ENCODE measurements around the gene SKIC8. TPM values are rescaled to one million over a fixed set of nuclear protein-coding genes. Genes with fewer than 3 reads are reported as not detected.

The SKIC8 gene
- total RNA-seq, 1 donor from 2014 or later = 62.5 TPM

DNA sequence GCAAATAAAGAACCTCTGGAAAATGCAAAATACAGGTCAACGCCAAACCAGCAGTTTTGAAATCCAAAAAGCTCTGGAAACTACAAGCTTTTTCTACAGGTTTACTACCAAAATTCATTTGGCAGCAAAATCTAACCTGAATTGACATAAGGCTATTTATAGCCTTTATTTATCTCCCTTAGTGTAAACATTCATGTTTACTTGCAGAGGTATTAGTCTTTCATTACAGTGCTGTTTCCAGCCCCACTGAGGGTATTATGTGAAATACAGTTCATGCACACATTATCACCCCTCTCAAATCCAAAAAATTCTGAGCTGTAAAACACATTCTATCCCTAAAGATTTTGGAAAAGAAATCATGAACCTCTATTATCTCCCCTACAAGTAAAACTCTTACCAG is 7.2 kb downstream of the SKIC8 start:
- no peak for DNase-seq (ENCODE audit: low read depth in 2 of 2)

DNA sequence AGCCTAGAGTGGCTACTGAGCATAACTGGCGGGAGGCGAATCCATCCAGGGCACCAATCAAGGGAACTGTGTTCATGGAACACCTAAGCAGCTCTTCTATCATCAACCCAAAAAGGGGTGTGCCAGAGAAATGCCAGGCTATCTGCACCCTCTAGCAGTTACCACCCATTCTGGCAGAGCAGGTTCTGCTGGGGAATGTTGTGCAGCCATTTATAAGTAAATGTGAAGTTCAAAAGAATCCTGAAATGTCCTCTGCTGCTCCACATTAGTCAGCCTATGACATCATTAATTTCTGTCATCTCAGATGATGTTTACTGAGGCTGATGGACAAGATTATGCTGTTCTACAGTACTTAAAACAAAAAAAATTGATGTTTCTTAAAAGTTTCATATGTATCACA is 7.7 kb downstream of the SKIC8 start:
- no peak for DNase-seq (ENCODE audit: low read depth in 2 of 2)

DNA sequence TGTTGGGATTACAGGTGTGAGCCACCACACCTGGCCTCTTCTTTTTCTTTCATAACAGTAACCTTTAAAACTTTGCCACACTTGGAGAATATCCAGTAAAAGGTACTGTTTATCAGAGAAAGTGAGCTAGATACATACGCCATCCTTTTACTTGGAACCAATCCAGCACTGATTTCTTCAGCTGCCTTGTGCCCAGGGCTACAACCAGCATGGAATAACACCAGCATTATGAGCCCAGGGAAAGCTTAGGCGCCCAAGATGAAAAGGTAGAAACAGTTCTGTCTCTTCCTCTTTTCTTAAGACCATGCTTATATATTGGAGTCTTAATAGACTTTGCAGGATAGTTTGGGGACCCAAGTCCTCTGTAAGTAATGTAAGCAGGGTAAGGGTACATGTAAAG is 8.4 kb downstream of the SKIC8 start:
- no peak for DNase-seq (ENCODE audit: low read depth in 2 of 2)

DNA sequence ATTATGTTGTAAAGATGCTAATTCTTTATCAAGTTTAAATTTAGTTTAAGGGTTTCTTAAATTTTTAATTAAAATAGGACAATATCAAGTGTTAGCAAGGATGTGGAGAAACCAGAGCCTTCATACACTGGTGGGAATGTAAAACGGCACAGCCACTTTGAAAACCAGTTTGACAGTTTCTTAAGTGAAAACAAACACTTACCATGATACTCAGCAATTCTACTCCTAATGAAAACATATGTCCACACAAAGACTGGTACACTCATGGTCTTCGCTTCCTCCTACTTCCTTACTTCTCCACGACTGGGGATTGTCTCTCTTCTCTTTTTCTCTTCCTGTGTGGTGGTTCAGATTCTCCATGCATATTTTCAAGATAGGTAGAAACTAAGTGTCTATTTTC is 9.2 kb downstream of the SKIC8 start:
- no peak for DNase-seq (ENCODE audit: low read depth in 2 of 2)

DNA sequence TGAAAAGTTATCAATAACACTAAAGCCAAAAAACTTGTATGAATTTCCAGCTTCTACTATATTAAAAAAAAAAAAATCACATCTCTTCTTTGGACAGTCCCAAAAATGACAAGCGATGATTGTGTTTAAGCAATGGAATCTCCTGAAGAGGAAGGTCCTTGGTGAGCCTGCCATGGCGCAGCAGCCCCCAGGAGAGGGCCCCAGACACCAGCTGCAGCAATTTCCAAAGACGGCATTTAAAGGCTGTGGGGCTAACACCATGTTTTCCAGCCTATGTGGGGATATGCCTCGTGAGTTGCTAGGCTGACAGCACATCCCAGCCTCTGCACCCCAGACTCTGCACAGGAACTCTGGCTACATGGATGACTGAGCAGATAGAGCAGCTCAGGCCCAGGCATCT is 14.7 kb downstream of the SKIC8 start:
- DNase-seq (ENCODE audit: low read depth in 2 of 2) = no peak

DNA sequence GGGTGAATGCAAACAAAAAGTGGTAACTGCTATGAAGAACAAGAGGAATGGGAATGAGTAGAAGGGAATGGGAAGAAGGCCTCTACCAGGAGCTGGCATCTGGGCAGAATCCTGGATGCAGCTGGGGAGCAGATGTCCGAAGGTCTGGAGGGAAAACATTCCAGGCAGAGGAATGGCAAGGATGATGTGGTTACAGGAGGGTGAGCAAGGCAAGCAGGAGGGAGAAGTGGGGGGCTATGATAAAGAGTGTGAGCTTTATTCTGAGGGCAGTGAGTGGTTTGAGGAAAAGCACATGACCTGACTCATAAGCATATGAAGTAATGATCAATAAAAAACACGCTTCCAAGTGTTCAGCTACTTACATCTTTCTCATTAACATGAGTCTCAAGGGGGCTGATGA is 17.1 kb downstream of the SKIC8 start:
- no peak for DNase-seq (ENCODE audit: low read depth in 2 of 2)

DNA sequence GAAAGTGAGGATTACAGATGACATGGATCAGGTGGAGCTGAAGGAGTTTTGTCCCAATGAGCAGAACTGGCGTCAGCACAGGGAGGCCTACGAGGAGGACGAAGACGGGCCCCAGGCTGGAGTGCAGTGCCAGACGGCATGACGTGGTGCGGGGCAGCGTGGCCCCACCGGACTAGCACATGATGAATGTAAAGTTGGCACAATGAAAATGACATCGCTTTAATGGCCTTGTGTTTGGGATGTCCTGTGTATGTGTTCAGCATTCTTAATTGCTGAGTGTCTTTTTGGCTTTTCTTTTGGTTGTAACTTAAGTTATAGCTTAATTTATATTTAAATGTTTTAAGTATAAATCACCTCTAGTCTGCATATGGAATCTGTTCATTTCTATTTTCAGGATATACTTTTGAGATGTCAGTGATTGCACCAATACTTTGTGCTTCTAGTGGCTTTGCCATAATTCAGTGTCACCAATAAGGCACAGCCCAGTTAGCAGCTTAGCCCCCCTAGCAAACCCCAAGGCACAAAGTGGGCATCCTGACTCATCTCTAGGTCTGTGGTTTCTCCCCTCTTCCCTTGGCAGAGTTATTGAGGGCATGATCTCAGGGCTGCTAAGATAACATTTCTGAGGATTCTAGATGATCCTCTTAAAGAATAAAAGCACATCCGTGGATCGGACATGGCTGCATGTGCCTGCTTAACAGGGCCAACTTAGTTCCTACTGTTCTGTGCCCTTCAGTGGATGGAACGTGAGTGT is 18.9 kb downstream of the SKIC8 start:
- no peak for DNase-seq (ENCODE audit: low read depth in 2 of 2)

DNA sequence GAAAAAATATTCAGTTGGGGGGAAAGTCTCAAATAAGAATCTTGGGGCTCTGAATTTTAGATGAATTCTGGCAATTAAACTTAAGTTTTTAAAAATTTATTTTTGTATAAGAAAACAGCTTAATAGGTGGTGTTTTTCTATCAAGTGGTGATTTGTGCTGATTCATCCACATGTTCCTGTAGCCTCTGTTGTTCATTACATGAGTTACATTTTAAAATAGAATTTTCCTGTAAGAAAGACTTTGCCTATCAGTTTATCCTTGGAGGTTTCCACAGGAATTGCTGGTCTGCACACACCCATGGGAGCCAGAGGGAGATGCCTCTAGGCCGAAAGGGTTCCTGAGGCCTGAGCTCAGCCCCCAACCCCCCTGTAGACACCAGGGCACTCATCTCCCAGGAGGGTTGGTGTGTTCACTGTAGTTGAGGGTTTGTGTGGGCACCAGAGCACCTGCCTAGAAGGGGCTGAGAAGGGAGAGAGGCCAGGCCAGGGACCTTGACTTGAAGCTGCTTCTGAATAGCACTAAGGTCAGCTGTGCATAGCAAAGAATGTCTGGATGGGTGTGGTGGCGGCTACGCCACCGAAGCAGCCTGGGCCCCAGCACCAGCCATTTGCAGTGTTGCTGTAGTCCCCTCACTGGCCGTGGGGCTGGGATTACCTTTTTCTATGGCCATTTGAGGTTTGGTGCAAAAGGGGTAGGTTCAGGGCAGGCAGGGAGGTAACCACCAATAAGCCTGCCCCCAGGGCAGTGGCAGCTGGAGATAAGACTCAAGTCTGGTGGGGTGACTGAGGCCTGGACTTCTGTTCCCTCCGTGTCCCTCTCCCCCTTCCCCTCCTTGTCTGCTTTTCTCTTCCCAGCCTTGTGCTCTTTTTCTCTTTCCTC is 23.1 kb downstream of the SKIC8 start:
- no peak for DNase-seq (ENCODE audit: low read depth in 2 of 2)

DNA sequence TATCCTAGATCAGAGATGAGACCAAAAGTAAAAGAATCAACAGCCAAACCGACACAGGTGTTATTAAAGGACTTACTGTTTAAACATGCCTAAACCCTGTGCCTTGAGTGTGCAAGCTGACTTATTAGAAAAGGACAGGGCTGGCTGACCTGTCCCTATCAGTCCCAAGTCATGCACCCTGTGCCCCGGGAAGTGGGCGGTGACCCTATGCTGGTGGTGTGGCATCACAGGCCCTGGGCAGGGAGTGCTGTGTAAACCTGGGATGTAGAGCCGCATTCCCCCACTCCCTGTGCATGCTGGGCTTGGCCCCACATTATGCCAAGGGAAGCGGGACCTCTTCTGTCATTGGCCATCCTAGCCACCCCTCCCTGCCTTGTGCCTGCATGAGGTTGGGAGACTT is 24.4 kb downstream of the SKIC8 start:
- no peak for DNase-seq (ENCODE audit: low read depth in 2 of 2)

DNA sequence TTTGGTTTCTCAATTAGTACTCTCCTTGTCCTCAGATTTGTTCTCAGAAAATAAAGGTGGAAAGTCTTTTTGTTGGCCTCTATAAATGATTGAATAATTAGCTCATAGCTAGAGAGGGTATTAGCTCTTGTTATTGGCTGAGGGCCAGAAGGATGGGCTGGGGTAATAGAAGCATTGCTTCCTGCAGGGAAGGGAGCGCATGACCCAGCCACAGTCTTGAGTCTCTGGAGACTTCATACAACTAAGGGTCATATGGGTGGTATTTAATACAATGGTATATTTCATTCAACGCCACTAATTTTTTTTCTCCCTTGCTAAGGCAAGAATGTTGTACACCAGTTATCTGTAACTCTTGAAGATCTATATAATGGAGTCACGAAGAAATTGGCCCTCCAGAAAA is 26.6 kb downstream of the SKIC8 start:
- DNase-seq (ENCODE audit: low read depth in 2 of 2) = no peak

DNA sequence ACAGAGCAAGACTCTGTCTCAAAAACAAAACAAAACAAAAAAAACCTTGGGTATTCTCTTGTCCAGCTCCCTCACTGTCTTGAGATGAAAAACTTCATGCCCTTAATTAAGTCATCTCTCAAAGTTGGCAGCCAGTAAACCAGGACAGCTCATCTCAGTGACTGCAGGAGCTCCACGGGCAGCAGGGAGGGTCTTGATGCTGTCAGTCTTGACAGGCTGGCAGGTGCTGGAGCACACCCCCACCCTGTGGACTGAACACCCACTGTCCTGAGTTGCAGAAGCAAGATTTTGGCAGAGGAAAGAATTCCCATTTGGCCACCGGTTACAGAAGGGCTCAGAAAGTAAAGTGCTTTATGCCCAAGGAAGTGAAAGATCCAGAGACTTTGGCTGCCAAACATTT is 27.1 kb downstream of the SKIC8 start:
- DNase-seq (ENCODE audit: low read depth in 2 of 2) = no peak

DNA sequence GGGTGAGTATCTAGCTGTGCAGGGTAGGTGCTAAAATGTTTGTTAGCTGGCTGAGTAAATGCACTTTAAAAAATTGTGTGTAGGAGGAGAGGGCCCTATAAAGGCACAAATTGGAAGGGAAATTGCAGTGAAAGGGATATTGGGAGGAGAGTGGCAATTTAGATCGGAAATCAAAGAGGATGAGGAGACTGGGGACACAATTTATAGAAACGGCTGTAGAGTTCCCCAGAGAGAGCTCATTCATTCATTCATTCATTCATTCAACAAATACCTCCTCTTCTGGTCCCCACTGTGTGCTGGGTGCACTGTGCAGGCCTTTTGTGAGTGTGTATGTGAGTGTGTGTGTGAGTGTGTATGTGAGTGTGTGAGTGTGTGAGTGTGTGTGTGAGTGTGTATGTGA is 32.6 kb downstream of the SKIC8 start:
- no peak for DNase-seq (ENCODE audit: low read depth in 2 of 2)

DNA sequence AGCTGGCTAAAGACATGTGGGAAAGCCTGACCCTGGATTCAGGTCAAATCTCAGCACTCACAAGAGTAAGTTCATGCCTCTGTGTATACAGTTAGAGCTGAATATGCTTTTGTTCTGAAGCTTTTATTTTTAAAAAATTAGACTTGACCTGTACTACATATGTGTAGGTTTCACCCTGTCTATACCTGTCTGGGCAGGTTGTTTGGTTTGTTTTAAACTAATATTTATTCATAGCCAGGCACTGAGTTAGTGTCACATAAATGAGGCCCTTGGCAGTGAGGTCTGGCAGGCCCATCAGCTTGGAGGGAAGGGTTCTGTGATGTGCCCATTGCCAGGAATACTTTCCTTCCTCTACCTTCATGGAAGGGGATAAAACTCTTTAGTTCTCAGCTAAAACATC is 33.2 kb downstream of the SKIC8 start:
- DNase-seq (ENCODE audit: low read depth in 2 of 2) = no peak

DNA sequence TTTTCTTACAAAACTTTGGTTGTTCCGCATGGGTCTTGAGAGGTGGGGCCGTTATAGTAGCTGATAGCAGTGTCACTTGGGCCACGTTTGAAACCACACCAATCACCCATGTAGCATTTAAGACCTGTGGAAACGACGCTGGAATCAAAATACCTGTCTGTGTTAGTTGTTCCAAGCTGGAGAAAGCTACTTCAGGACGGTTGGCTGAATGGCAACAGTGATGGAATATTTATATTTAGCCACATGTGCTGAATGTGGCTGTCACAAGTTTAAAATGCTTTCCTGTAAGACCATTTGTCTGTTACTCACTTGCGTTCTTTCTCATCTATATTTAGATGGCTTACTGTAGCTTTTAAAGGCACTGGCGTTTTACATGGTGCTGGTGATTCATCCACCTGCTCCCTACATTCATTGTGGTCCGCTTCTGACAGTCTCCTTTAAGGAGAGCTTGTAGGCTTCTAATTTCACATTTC is 33.6 kb downstream of the SKIC8 start:
- DNase-seq (ENCODE audit: low read depth in 2 of 2) = peak; percentile 32 to 65

DNA sequence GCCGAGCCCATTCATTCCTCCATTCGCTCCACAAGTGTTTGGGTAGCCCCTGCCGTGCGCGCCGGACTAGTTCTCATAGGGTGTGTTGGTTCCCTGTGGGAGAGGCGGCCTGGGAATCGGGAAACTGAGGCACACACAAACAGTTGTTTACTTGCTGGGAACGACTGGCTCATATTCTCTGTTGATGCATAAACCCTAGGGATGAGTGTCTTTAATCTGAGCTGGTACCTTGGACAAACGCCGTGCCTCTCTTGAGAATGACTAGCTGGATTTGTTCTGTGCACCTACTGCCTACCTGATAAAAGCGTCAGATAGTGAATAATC is 34.3 kb downstream of the SKIC8 start:
- DNase-seq (ENCODE audit: low read depth in 2 of 2) = no peak

DNA sequence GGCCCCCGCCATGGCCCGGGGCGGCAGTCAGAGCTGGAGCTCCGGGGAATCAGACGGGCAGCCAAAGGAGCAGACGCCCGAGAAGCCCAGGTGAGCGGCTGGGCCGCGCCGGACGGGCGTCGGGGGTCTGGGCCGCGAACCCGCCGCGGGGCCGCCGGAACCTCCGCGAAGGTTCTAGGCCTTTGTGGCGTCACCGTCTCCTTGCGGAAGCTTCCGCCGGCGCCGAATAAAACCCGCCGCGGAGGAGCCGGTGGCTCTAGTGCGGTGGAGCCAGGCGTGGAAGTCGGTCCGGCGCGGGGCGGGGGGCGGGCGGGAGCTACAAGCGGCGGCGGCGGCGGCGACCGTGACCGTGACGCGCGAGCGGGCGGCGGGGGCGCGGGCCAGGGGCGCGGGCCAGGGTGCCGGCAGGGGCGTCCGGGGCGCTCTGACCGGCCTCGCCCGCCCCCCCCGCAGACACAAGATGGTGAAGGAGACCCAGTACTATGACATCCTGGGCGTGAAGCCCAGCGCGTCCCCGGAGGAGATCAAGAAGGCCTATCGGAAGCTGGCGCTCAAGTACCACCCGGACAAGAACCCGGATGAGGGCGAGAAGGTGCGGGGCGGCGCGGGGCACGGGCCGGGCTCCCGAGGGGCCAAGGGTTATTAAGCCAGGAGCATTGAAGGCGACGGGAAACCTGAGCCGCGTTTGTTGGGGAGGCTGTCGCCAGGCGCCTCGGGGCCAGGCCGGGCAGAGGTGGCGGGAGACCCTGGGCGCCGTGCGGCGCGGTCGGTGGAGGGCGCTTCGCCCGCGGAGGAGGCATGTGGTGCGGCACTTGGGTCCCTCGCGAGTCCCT is 34.9 kb downstream of the SKIC8 start, which contains the start of gene DNAJA4:
Gene DNAJA4, plus strand, starts transcription at position 259 of the 833 bp plus-strand sequence. Its CDS starts 202 bp downstream, at position 461.
- DNase-seq (ENCODE audit: low read depth in 2 of 2) = peak; percentile 55 to 58

DNA sequence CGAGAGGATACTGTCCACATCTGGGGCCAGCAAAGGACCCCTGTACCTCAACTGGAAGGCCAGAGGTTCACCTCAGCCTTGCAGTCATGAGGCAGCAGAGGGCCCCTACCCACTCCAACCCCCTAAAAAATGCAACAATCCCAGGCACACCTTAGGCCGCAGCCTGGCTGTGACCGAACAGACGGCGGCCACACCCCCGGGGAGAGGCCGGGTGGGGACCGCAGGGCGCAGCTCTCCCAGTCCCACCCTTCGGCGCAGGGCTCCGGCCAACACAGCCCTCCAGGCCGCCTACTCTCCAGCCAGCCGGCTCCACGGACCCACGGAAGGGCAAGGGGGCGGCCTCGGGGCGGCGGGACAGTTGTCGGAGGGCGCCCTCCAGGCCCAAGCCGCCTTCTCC is 35.5 kb downstream of the SKIC8 start:
- DNase-seq (ENCODE audit: low read depth in 2 of 2) = no peak

DNA sequence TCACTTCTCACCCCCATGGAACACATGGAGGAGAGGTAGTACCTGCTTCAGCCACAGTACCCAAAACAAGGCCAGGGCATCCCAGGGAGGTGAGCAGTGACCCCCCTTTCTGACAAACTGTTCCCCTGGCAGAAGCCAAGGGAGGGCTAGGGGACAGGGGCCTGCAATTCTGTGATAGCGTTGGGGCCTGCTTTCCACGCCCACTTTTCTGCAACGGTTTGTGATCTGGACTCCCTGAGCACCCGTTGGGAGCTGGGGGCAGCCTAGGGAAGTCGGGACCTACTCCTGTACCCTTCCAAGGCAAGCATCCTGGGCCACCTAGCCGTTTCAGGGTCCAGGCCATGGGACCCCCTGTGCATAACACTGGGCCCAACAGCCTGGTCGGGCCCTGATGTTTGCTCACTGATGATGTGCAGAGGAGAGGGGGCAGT is 36.0 kb downstream of the SKIC8 start:
- no peak for DNase-seq (ENCODE audit: low read depth in 2 of 2)

DNA sequence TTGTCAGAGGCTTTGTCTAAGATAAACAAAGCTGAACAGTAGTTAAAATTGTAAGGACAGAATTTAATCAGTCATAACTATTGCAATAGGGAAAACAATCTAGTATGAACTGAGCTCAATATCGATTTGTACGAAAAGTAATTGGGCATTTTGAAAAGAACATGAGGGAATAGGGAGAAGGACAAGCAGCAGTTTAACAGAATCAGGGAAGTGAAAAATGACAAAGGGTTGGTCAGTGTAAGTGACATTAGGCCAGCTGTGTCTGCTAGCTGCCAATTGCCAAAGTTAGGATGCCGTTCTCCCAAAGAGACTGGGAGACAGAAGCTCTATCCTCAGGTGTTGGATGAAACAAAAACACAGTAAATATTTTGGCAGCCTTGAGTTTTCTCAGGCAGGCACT is 38.3 kb downstream of the SKIC8 start:
- DNase-seq (ENCODE audit: low read depth in 2 of 2) = no peak

DNA sequence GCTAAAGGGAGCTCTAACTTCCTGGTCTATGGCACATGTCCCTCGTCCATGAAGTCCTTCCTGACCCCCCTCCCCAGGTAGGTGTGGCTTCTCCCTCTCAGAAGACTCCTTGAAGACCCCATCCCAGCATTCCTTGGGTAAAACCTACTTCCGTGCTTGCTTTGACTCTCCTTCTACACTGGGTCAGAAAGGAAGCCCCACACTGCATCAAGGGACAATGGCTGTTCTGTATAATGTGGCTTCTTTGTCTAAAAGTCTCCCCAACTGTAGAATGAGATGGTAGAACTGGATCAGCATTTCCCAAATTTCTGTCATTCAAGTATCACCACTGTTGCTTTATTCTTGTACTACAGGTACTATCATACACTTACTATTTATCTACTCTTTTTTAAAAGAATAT is 38.9 kb downstream of the SKIC8 start:
- no peak for DNase-seq (ENCODE audit: low read depth in 2 of 2)

DNA sequence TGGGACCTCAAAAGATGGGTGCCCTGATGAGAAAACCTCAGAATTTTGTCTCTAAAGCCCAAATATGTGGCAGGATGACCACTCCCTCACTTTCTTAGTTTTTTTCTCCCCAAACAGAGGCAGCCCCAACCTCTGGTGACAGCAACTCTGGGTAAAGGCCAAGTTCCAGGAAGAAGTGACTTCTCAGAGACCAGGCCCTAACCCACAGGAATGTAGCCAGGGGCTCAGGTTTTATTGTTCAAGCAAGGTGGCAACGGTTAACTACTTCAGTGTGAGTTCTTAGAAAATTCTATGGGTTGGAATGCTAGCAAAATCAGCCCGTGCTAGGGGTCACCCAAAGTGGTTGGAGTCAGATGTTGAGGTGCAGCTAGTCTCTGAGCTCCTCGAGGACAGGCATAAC is 40.2 kb downstream of the SKIC8 start:
- DNase-seq (ENCODE audit: low read depth in 2 of 2) = no peak

DNA sequence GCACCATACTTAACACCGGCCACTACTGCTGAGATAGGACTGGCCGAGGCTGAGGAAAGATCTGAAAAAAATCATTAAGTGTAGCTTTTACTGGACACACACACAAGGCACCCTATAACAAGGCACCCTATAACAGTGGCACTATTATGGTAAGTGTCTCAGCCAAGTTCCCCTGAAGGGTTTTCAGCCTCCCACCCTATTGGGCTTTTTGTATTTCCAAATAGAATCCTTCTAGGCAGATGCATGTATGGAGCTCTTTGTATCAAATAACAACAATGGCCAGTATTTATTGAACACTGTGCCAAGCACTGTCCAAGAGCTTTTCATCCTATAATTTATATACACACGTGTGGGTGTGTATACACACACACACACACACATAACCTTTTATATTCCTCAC is 41.7 kb downstream of the SKIC8 start:
- no peak for DNase-seq (ENCODE audit: low read depth in 2 of 2)

All from lung microvascular endothelial cell (primary cell).